Stimulated activated naive CD8-positive, alpha-beta T cell treated with anti-CD3 and anti-CD28 coated beads, Interleukin-15, Interleukin-2, amounts not matched to agents 100 ng/mL and 50 ng/mL, for 24 hours (primary cell): Measurements from ENCODE around the gene DES.

ENCODE experiments used
- H3K27ac Mint-ChIP-seq: one replicate; pipeline ENCODE4 v1.8.0; 2021; ENCODE audit warnings: mild to moderate bottlenecking, mixed read lengths
- H3K27me3 Mint-ChIP-seq: one replicate; pipeline ENCODE4 v1.8.0; 2021; ENCODE audit warnings: mixed read lengths
- H3K36me3 Mint-ChIP-seq: one replicate; pipeline ENCODE4 v1.8.0; 2021; ENCODE audit warnings: low read depth, mixed read lengths
- H3K4me1 Mint-ChIP-seq: one replicate; pipeline ENCODE4 v1.8.0; 2021; ENCODE audit warnings: low read depth, mixed read lengths
- H3K4me3 Mint-ChIP-seq: one replicate; pipeline ENCODE4 v1.8.0; 2021; ENCODE audit warnings: mild to moderate bottlenecking, mixed read lengths
- H3K9me3 Mint-ChIP-seq: one replicate; pipeline ENCODE4 v1.8.0; 2021; ENCODE audit warnings: mixed read lengths

Gene DES

DNA sequence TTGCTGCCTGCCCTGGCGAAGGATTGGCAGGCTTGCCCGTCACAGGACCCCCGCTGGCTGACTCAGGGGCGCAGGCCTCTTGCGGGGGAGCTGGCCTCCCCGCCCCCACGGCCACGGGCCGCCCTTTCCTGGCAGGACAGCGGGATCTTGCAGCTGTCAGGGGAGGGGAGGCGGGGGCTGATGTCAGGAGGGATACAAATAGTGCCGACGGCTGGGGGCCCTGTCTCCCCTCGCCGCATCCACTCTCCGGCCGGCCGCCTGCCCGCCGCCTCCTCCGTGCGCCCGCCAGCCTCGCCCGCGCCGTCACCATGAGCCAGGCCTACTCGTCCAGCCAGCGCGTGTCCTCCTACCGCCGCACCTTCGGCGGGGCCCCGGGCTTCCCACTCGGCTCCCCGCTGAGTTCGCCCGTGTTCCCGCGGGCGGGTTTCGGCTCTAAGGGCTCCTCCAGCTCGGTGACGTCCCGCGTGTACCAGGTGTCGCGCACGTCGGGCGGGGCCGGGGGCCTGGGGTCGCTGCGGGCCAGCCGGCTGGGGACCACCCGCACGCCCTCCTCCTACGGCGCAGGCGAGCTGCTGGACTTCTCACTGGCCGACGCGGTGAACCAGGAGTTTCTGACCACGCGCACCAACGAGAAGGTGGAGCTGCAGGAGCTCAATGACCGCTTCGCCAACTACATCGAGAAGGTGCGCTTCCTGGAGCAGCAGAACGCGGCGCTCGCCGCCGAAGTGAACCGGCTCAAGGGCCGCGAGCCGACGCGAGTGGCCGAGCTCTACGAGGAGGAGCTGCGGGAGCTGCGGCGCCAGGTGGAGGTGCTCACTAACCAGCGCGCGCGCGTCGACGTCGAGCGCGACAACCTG, at the start of gene DES:
Gene DES, plus strand, starts transcription at position 223 of the 857 bp plus-strand sequence. Its CDS starts 86 bp downstream, at position 309.
- H3K9me3 Mint-ChIP-seq, result no peaks in the 10 kb centered on the region
- H3K27me3 Mint-ChIP-seq, result peaks cover 33% of the 10 kb centered on the region
- no peaks in the 10 kb centered on the region for H3K4me1 Mint-ChIP-seq
- no peak within 1 kb of the TSS for H3K27ac Mint-ChIP-seq
- H3K4me3 Mint-ChIP-seq, result no peak within 1 kb of the TSS
- no peaks in the 10 kb centered on the region for H3K36me3 Mint-ChIP-seq

DNA sequence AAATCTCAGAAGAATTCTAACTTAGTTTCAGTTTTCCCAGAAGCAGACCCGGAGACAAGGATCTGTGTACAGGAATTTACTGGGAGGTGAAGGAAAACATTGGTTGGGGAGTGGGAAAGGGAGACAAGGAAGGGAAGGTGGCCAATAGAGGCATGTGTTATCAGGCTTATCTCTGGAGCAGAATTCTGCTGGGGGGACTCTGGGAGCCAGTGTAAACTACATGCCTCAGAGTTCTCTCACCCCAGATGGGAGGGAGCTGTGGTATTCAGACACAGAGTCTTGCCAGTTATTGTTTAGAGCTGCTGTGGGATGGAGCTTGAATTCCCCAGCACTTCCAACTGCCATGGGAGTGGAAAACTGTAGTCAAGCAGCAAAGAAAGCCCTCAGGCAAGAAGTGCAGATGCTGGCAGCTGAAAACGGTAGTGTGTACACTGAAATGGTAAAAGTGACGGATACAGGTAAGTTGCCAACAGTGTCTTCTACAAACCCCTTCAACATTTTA, 49.4 kb upstream of the DES start:
- H3K27me3 Mint-ChIP-seq, result no peaks in the 10 kb centered on the region
- no peak overlapping the region for H3K4me3 Mint-ChIP-seq
- H3K9me3 Mint-ChIP-seq, result no peaks in the 10 kb centered on the region
- H3K36me3 Mint-ChIP-seq, result peaks cover 16% of the 10 kb centered on the region
- H3K27ac Mint-ChIP-seq, result no peak overlapping the region
- no peaks in the 10 kb centered on the region for H3K4me1 Mint-ChIP-seq

DNA sequence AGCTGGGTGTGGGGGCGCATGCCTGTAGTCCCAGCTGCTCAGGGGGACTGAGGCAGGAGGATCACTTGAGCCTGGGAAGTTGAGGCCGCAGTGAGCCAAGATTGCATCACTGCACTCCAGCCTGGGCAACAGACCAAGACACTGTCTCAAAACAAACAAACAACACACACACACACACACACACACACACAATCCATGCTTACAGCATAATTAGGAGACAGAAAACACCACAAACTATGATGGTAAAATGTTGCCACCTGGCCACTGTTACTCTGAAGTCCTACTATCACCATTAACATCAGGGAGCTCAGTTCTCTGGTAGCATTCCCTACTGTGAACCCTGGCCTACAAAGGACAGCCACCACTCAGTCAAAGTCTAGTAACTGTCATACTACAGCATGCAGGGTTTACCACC, 48.7 kb upstream of the DES start:
- H3K4me1 Mint-ChIP-seq, result no peaks in the 10 kb centered on the region
- H3K36me3 Mint-ChIP-seq, result peaks cover 23% of the 10 kb centered on the region
- H3K4me3 Mint-ChIP-seq, result no peak overlapping the region
- no peaks in the 10 kb centered on the region for H3K27me3 Mint-ChIP-seq
- H3K9me3 Mint-ChIP-seq, result no peaks in the 10 kb centered on the region
- no peak overlapping the region for H3K27ac Mint-ChIP-seq

DNA sequence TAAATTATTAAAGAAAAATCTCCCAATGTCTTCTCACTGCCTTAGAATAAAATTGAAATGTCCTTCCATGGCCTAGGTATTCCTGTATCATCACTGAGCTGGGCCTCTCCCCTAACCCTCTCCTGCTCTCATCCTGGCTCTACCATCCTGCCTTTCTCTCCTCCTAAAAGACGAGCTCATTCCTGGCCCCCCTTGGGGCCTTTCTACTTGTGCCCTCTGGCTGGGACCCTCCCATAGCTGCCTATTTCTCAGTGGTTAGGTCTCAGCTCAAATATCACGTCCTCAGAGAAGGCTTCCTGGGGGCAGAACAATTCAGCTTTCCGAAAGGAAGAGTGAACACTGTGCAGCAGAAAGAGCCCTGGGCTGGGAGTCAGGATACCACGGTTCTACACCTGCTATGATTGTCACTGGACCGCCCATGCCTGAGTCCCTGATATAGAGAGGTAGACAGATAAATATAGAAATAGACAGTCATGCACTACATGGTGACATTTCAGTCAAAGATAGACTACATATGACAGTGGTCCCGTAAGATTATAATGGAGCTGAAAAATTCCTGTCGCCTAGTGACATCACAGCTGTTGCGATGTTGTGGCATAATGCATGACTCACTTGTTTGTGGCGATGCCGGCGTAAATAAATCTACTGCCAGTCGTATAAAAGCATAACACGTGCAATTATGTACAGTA, 39.9 kb upstream of the DES start:
- Mint-ChIP-seq H3K27me3 (no peaks in the 10 kb centered on the region), H3K36me3 (peaks cover 57% of the 10 kb centered on the region)

DNA sequence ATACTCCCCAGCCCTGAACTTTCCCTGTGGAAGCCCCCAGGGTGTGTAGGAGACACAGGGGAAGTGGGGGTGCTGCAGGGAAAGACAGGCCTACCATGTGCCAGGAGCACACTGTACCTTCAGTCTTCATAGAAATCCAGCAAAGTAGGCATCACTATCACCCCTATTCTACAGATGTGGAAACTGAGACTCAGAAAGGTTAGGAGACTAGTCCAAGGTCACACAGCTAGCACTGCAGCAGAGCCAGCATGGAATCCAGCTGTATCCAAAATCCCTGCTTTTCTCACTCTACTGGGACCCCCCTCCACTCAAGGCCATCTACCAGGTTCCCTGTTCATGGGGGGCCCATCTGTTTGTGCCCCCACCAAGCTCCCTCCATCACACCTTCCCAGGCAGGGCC, 37.3 kb upstream of the DES start:
- Mint-ChIP-seq H3K27ac (no peak overlapping the region), H3K4me3 (no peak overlapping the region), H3K4me1 (no peaks in the 10 kb centered on the region), H3K9me3 (no peaks in the 10 kb centered on the region), H3K36me3 (peaks cover 57% of the 10 kb centered on the region), H3K27me3 (no peaks in the 10 kb centered on the region)

More for the DNA sequence above, 39.9 kb upstream of the DES start:
- Mint-ChIP-seq H3K4me1 (no peaks in the 10 kb centered on the region), H3K27ac (no peak overlapping the region), H3K4me3 (no peak overlapping the region), H3K9me3 (no peaks in the 10 kb centered on the region)

DNA sequence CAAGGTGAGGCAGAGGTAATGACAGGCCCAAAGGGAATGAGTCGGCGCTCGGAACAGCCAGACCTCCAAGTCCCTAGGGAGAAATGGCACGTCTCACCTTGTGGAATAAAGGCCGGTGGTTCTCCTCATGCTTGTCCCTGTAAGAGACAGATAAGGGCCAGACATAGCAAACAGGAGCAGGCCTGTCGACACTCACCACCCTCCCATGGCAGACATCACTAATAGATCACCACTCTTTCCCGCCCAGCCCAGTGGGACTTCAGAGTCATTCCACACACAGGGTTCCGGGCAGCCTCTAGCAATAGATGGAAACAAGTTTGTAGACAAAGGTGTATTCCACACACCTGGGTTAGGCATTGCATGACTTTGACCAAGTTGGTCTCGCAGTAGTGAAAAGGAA, 36.7 kb upstream of the DES start:
- H3K4me1 Mint-ChIP-seq, result peaks cover under 1% of the 10 kb centered on the region
- H3K9me3 Mint-ChIP-seq, result no peaks in the 10 kb centered on the region
- H3K36me3 Mint-ChIP-seq, result peaks cover 59% of the 10 kb centered on the region
- H3K27me3 Mint-ChIP-seq, result no peaks in the 10 kb centered on the region
- H3K4me3 Mint-ChIP-seq, result no peak overlapping the region
- no peak overlapping the region for H3K27ac Mint-ChIP-seq

DNA sequence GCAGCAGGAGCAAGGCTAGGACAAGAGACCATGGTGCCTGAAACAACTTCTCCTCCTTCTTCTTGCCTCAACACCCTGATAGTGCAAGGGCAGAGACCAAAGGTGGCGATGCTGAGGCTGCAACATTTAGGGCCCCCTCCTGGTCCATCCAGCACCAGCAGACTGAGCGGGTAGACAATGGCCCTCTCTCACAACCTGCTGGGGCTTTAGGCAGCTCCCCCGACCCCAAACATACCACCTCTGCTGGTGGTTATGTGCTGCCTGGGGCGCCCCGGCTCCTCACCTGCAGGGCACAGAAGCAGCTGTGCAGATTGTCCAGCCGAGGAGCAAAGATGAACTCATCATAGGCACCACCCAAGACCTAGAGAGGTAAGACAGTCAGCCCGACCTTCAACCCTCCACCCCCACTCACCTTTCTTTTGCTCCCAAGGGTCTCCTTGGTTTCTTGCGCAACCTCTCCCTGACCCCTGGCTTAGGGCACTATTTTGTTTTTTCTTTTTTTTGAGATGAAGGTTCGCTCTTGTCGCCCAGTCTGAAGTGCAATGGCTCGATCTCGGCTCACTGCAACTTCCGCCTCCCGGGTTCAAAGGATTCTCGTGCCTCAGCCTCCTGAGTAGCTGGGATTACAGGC, 34.0 kb upstream of the DES start:
- peaks cover 16% of the 10 kb centered on the region for H3K4me1 Mint-ChIP-seq
- H3K27ac Mint-ChIP-seq, result no peak overlapping the region
- H3K4me3 Mint-ChIP-seq, result no peak overlapping the region
- H3K9me3 Mint-ChIP-seq, result no peaks in the 10 kb centered on the region
- no peaks in the 10 kb centered on the region for H3K27me3 Mint-ChIP-seq
- peaks cover 41% of the 10 kb centered on the region for H3K36me3 Mint-ChIP-seq

DNA sequence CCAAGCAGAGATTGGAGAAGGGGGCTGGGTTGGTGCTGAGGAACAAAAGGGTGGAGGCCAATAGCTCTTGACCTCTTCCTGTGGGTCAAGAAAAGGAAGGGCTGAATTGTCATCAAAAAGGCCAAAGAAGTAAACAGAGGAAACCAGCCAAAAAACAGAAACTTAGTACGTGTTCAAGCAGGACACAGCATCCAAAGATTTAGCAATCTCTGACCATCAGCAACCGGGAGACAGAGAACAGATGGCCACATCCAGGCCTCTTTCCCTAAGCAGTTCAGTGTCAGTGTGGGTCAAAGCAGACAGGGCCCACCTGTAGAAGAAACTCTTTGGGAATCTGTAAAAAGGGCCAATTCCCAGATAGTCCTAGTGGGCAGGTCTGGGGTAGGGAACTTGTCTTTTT, 33.3 kb upstream of the DES start:
- Mint-ChIP-seq H3K4me3 (no peak overlapping the region), H3K27ac (no peak overlapping the region)

DNA sequence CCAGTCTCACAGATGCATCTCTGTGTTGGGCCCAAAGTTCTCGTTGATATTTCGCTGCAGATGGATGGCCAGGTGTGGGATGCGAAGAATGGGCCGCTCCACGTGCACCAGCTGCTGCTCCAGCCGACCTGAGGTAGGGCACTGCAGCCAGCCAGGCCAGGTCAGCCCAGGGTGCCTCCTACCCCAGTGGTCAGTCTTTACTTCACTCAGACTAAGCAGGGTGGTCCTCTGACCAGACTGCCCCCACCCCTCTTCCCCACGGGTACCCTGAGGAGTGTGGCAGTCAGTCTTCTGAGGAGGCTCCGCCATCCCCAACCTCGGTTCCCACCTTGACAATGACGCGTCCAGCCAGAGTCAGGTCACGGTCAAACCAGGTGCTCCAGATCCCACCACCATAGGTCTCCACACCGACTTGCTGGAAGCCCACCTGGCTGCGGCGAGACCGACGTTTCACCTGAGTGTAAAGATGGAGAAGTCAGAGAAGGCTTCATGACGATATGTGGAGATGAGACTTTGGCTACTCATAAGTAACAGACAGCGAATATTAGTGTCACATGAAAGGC, 32.1 kb upstream of the DES start:
- Mint-ChIP-seq H3K36me3 (peaks cover 37% of the 10 kb centered on the region), H3K4me1 (peaks cover 16% of the 10 kb centered on the region), H3K9me3 (no peaks in the 10 kb centered on the region), H3K27ac (no peak overlapping the region), H3K27me3 (no peaks in the 10 kb centered on the region), H3K4me3 (peak overlapping the region; percentile 98)

More for the DNA sequence above, 33.3 kb upstream of the DES start:
- peaks cover 41% of the 10 kb centered on the region for H3K36me3 Mint-ChIP-seq
- H3K9me3 Mint-ChIP-seq, result no peaks in the 10 kb centered on the region
- no peaks in the 10 kb centered on the region for H3K27me3 Mint-ChIP-seq
- peaks cover 16% of the 10 kb centered on the region for H3K4me1 Mint-ChIP-seq

DNA sequence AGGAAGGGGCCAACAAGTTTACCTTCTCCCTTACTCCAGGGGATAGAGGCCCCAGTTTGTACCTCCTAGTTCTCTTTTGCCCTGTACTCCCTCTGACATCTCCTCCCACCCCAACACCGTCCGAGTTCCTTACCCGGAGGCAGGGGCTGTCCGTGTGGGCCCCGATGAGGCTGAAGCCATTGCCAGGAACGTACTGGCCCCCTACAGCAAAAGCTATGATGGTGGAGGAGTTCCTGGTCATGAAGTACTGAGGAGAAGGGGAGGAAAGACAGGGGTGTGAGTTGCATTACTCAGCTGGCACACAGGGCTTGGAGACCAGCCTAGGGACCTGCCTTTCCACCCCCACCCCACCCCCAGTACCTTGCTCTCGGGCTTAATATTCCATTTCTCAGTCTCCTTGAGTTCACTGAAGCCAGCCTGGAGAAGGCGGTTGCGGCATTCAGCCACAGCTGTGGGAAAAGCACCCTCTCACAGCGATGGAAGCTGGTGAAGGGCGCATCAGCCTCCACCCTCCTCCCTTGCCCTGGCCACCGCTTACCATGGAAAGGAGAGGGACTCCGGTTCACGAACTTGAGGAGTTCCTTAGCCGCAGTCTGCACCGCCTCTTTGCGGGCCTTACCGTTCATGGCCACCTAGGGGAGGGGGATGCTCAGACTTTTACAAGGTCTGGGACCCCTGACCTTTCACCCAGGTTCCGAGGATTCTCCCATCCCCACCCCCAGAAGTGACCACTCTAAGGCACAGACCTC, 31.5 kb upstream of the DES start:
- no peaks in the 10 kb centered on the region for H3K27me3 Mint-ChIP-seq
- no peaks in the 10 kb centered on the region for H3K9me3 Mint-ChIP-seq
- H3K4me1 Mint-ChIP-seq, result peaks cover 16% of the 10 kb centered on the region
- peaks cover 33% of the 10 kb centered on the region for H3K36me3 Mint-ChIP-seq
- H3K4me3 Mint-ChIP-seq, result peak overlapping the region; percentile 98
- peak overlapping the region; percentile 99 for H3K27ac Mint-ChIP-seq

DNA sequence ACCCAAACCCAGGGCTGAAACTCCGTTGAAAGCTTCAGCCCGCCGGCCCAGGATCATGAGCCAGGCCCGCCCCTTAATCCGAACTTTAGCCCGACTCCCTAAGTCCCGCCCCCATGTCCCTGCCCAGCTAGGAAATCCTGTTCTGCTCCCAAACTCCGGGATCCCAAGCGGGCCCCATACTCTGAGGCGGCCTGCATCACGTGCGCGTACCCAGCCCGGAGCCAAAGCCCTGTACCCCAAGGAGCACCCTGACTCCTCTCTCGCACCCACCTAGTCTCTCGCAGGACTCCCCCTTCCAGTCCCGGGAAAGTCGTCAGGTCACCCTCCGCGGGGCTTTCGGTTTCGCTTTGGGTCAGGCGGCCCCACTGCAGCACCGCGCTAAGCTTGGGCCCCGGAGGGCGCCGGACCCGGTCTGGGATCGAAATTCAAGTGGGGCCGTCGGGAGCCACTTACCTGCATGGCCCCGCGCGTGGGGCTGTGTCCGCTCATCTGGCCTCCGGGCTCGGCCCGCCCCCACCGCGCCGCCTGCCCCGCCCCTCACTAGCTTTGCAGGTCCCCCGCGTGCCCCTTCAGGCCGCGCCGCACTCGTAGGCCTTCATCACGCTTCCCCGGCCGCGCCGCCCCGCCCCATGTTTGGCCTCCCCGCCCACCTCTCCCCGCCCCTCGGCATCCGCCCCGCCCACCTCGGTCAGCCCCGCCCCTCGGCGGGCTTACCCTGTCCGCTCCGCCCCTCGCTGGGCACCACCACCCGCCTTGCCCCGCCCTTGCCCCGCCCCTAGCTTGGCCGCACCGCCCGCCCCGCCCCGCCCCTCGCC, 30.7 kb upstream of the DES start, which contains the start of gene DNPEP:
Gene DNPEP, minus strand, starts transcription at position 607 of the 815 bp plus-strand sequence. Its CDS starts 118 bp downstream, at position 489.
- peak within 1 kb of the TSS; percentile 98 for H3K4me3 Mint-ChIP-seq
- H3K9me3 Mint-ChIP-seq, result no peaks in the 10 kb centered on the region
- H3K4me1 Mint-ChIP-seq, result peaks cover 16% of the 10 kb centered on the region
- H3K27ac Mint-ChIP-seq, result peak within 1 kb of the TSS; percentile 99
- no peaks in the 10 kb centered on the region for H3K27me3 Mint-ChIP-seq
- H3K36me3 Mint-ChIP-seq, result peaks cover 26% of the 10 kb centered on the region

DNA sequence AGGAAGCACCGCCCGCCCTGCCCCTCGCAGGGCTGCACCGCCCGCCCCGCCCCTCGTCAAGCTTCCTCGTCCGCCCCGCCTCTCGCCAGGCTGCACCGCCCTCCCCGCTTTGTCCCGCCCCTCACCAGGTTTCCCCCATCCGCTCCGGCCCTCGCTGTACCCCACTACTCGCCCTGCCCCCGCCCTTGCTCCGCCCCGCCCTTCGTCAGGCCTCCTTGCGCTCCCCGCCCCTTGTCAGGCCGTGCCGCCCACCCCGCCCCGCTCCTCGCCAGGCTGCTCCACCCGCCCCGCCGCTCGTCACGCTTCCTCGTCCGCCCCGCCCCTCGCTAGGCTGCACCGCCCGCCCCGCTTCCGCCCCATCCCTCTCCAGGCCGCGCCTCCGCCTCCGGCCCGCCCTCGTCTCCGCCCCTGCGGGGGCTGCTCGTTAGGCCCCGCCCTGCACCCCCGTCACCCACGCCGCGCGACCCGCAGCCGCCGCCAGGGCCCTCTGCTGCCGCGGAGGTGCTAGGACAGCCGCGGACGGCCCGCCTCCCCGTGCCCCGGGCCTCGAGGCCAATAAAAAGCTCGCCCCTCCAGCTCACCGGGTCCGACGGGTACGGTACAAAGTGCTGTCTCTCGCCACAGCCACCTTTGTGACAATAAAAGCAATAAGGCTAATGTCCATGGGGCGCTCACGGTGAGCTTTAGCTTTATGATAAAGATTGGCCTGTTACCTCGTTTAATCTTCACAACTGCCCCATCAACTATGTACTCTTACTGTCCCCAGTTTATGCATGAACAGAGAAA, 29.9 kb upstream of the DES start:
- peak overlapping the region; percentile 76 for H3K27ac Mint-ChIP-seq
- H3K4me1 Mint-ChIP-seq, result peaks cover 16% of the 10 kb centered on the region
- peak overlapping the region; percentile 70 for H3K4me3 Mint-ChIP-seq
- peaks cover 22% of the 10 kb centered on the region for H3K36me3 Mint-ChIP-seq
- no peaks in the 10 kb centered on the region for H3K27me3 Mint-ChIP-seq
- H3K9me3 Mint-ChIP-seq, result no peaks in the 10 kb centered on the region

DNA sequence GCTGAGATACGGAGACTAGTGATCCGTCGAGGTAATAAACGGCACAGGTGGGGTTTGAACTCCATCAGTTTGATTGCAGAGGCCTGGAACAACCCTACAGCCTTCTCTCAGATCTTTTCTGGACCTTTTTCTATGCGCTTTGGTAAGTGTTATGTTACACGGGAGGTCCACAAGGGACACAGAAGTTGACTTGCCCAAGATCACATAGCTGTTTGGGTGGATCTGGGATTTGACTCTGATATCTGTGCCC, 29.3 kb upstream of the DES start:
- Mint-ChIP-seq H3K9me3 (no peaks in the 10 kb centered on the region), H3K27ac (peak overlapping the region; percentile 76)

More for the DNA sequence above, 29.3 kb upstream of the DES start:
- Mint-ChIP-seq H3K4me1 (peaks cover 16% of the 10 kb centered on the region), H3K36me3 (peaks cover 17% of the 10 kb centered on the region), H3K4me3 (peak overlapping the region; percentile 70), H3K27me3 (no peaks in the 10 kb centered on the region)
